GM18858 (cell line): ENCODE measurements around the gene KIAA1614.

Experiments used
- ATAC-seq: cut with Tn5 transposase; IDR thresholded peaks from one replicate; pipeline ENCODE4 v1.9.1; 2021; ENCODE audit not compliant: unreplicated experiment

KIAA1614 gene

GRCh38 chr1:180925471-180926051 is 12.9 kb downstream of the KIAA1614 start:
- no peak for ATAC-seq

- no peak for ATAC-seq
Measured at GRCh38 chr1:180926164-180926981, 13.7 kb downstream of the KIAA1614 start.

- no peak for ATAC-seq
Measured at GRCh38 chr1:180927348-180927747, 14.7 kb downstream of the KIAA1614 start.

GRCh38 chr1:180927841-180928240 is 15.1 kb downstream of the KIAA1614 start:
- no peak for ATAC-seq

GRCh38 chr1:180928331-180929230 is 15.9 kb downstream of the KIAA1614 start:
- no peak for ATAC-seq

- no peak for ATAC-seq
Measured at GRCh38 chr1:180929389-180929788, 16.7 kb downstream of the KIAA1614 start.

- no peak for ATAC-seq
Measured at GRCh38 chr1:180930687-180931086, 18.0 kb downstream of the KIAA1614 start.

- ATAC-seq = no peak
Measured at GRCh38 chr1:180931529-180931928, 18.8 kb downstream of the KIAA1614 start.

- ATAC-seq = no peak
Measured at GRCh38 chr1:180932378-180932777, 19.7 kb downstream of the KIAA1614 start.

- ATAC-seq = no peak
Measured at GRCh38 chr1:180933141-180933540, 20.4 kb downstream of the KIAA1614 start.

- no peak for ATAC-seq
Measured at GRCh38 chr1:180934563-180934962, 21.9 kb downstream of the KIAA1614 start.

- ATAC-seq = no peak
Measured at GRCh38 chr1:180935326-180936109, 22.8 kb downstream of the KIAA1614 start.

GRCh38 chr1:180936110-180937011 is 23.7 kb downstream of the KIAA1614 start:
- ATAC-seq = no peak

GRCh38 chr1:180937012-180937372 is 24.3 kb downstream of the KIAA1614 start:
- ATAC-seq = no peak

GRCh38 chr1:180937624-180938225 is 25.0 kb downstream of the KIAA1614 start:
- no peak for ATAC-seq

GRCh38 chr1:180939073-180939710 is 26.5 kb downstream of the KIAA1614 start:
- no peak for ATAC-seq

- ATAC-seq = no peak
Measured at GRCh38 chr1:180939711-180940103, 27.0 kb downstream of the KIAA1614 start.

GRCh38 chr1:180940445-180940844 is 27.7 kb downstream of the KIAA1614 start:
- ATAC-seq = no peak
